K562 (cell line): Measurements from ENCODE around the gene HEPACAM. TPM values are rescaled to one million over a fixed set of nuclear protein-coding genes. Genes with fewer than 3 reads are reported as not detected.

Source experiments
- CBX5 ChIP-seq: IDR thresholded peaks from 2 replicates; pipeline ENCODE4 v1.6.1; 2014; ENCODE audit warnings: low read depth, borderline replicate concordance
- CC2D1A ChIP-seq: fragments of 450-650 bp; IDR thresholded peaks from 2 replicates; pipeline ENCODE4 v1.6.1; 2017; ENCODE audit warnings: mild to moderate bottlenecking
- EHMT2 ChIP-seq: fragments of 450-650 bp; IDR thresholded peaks from 2 replicates; pipeline ENCODE4 v1.6.1; 2018; ENCODE audit warnings: antibody characterized with exemption
- HEY1 ChIP-seq: fragments of 250-450 bp; sonication (Bioruptor Pico); IDR thresholded peaks from 2 replicates; pipeline ENCODE4 v1.5.0; 2020; ENCODE audit warnings: mild to moderate bottlenecking, moderate library complexity, borderline replicate concordance
- KDM4B ChIP-seq, 2 experiments: fragments of 450-650 bp in 1 of 2; sonication (generic) in 1 of 2; IDR thresholded peaks; 2 replicates each; pipeline ENCODE4 v1.6.1; 2016 to 2017; ENCODE audit warnings: borderline replicate concordance in 2 of 2, antibody characterized with exemption in 1 of 2, low read depth in 1 of 2, mild to moderate bottlenecking in 1 of 2
- KLF13 ChIP-seq: fragments of 450-650 bp; IDR thresholded peaks from 2 replicates; pipeline ENCODE4 v1.6.1; 2016; ENCODE audit warnings: missing genetic modification characterization, low read depth, mild to moderate bottlenecking, missing compliant biosample characterization, moderate library complexity, borderline replicate concordance
- PCBP1 ChIP-seq: fragments of 200-400 bp; formaldehyde crosslinking; IDR thresholded peaks from 2 replicates; pipeline ENCODE4 v1.6.1; 2018; ENCODE audit warnings: mild to moderate bottlenecking, low read depth, low read length; ENCODE audit not compliant: poor library complexity, severe bottlenecking
- SETDB1 ChIP-seq: IDR thresholded peaks from one replicate; pipeline ENCODE4 v1.6.1; 2012; ENCODE audit warnings: low read length, control low read depth, inconsistent platforms
- TCF3 ChIP-seq: sonication (generic); formaldehyde crosslinking; IDR thresholded peaks from 2 replicates; pipeline ENCODE4 v1.4.0; 2020; ENCODE audit warnings: mild to moderate bottlenecking, missing genetic modification reagents
- ZFPM2 ChIP-seq: fragments of 250-450 bp; sonication (Bioruptor Pico); IDR thresholded peaks from 2 replicates; pipeline ENCODE4 v1.5.1; 2022; ENCODE audit warnings: mild to moderate bottlenecking
- ZNF133 ChIP-seq: fragments of 250-450 bp; sonication (Bioruptor Pico); IDR thresholded peaks from 2 replicates; pipeline ENCODE4 v1.4.0; 2020; ENCODE audit warnings: mild to moderate bottlenecking
- polyA plus RNA-seq, 8 experiments: library from polyadenylated mRNA; depleted of rRNA in 4 of 8; stranded (reverse) in 5 of 8; unstranded in 3 of 8; fragments of >200 nt; fragmentation: Nextera tagmentation in 2 of 8; fragmentation: Illumina TruSeq in 1 of 8; extraction: Ambion mirVana in 2 of 8; extraction: Trizol in 1 of 8; gene quantifications; 2 replicates each; pipeline versions ENCODE4 v1.2.1 to v1.2.3, GENCODE V29; 2011 to 2014; ENCODE audit warnings: inconsistent platforms in 1 of 8, missing spikeins in 1 of 8
- total RNA-seq, 7 experiments: library from RNA; depleted of rRNA in 6 of 7; stranded (reverse); fragments of >200 nt in 6 of 7; fragmentation: Illumina TruSeq in 2 of 7; extraction: Trizol in 2 of 7; gene quantifications; 2 replicates each; pipeline versions ENCODE4 v1.2.1 to v1.2.3, GENCODE V29; 2011 to 2021; ENCODE audit warnings: low replicate concordance in 1 of 7
- TF ChIP-seq, protein P1 (sequence below): fragments of 450-650 bp; formaldehyde crosslinking; IDR thresholded peaks from 2 replicates; pipeline ENCODE4 v1.4.0; 2020; ENCODE audit warnings: mild to moderate bottlenecking, mixed read lengths
- TF ChIP-seq, protein P2 (sequence below): fragments of 450-650 bp; IDR thresholded peaks from 2 replicates; pipeline ENCODE4 v1.6.1; 2016; ENCODE audit warnings: missing biosample characterization, missing genetic modification characterization
- TF ChIP-seq, protein P3 (sequence below): fragments of 250-450 bp; sonication (Bioruptor Pico); IDR thresholded peaks from 2 replicates; pipeline ENCODE4 v1.9.0; 2021; ENCODE audit warnings: mild to moderate bottlenecking, inconsistent platforms
- TF ChIP-seq, protein P4 (sequence below): sonication (generic); IDR thresholded peaks from 2 replicates; pipeline ENCODE4 v1.6.1; 2016

Gene HEPACAM
- total and polyA plus RNA-seq, 9 of the 15 experiments (the other 6 are each of a cell fraction or from before 2014, with no cell fraction given): not detected

DNA sequence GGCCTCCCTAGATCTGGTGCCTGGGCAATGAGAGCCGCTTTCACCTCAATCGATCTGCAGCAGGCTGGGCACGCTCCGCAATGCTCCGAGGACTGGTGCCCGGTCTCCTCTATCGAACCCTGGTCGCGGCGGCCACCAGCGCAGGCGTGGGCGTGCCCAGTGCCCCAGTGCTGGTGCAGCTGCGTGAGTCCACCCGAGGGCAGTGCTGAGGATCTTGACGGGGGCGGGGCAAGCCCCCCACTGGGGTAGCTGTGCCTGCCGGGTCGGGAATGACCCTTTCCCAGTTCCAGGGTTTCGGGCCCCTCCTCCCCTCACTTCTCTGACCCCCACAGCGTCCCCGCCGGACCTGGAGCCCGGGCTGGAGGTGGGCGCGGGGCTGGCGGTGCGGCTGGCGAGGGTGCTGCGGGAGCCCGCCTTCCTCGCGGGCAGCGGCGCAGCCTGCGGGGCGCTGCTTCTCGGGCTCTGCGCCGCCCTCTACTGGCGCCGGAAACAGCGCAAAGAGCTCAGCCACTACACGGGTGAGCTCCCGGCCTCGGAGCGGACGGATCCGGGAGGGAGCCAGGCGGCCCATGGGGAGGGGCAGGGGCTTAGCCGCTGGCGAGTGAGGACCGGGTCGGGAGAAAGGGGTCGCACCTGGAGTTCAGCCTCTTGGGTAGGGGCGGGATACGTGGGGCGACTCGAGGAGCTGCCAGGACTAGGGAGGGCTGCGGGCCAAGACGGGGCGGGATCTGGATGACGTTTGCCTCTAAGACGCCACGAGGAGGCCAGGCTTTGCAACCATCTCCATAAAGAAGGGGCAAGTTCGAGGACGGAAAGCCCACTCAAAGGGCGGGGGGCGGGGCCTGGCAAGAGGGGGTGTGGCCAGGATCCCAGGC, 59.7 kb downstream of the HEPACAM start (continued):
- TF ChIP-seq, protein P1, sequence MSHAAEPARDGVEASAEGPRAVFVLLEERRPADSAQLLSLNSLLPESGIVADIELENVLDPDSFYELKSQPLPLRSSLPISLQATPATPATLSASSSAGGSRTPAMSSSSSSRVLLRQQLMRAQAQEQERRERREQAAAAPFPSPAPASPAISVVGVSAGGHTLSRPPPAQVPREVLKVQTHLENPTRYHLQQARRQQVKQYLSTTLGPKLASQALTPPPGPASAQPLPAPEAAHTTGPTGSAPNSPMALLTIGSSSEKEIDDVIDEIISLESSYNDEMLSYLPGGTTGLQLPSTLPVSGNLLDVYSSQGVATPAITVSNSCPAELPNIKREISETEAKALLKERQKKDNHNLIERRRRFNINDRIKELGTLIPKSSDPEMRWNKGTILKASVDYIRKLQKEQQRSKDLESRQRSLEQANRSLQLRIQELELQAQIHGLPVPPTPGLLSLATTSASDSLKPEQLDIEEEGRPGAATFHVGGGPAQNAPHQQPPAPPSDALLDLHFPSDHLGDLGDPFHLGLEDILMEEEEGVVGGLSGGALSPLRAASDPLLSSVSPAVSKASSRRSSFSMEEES (CRISPR knock-in tag): no peak
- no peak for TF ChIP-seq PCBP1
- TF ChIP-seq, protein P2, sequence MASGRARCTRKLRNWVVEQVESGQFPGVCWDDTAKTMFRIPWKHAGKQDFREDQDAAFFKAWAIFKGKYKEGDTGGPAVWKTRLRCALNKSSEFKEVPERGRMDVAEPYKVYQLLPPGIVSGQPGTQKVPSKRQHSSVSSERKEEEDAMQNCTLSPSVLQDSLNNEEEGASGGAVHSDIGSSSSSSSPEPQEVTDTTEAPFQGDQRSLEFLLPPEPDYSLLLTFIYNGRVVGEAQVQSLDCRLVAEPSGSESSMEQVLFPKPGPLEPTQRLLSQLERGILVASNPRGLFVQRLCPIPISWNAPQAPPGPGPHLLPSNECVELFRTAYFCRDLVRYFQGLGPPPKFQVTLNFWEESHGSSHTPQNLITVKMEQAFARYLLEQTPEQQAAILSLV (tag): no peak
- TF ChIP-seq ZFPM2: 0 out of 2 replicates have a peak, but pooled peaks have one; percentile 10
- no peak for TF ChIP-seq KDM4B (IDR thresholded peaks at IDR 0.05; ENCODE audit: borderline replicate concordance in 2 of 2, low read depth in 1 of 2)
- 0 out of 2 replicates have a peak, but pooled peaks have one; percentile 24 for TF ChIP-seq EHMT2
- TF ChIP-seq KLF13 (tag): no peak
- no peak for TF ChIP-seq ZNF133
- no peak for TF ChIP-seq TCF3 (CRISPR knock-in tag)
- no peak for TF ChIP-seq HEY1 (CRISPR knock-in tag)
- TF ChIP-seq CBX5: 0 out of 2 replicates have a peak, but pooled peaks have one; percentile 9
- no peak for TF ChIP-seq CC2D1A
- no peak for TF ChIP-seq SETDB1
- TF ChIP-seq, protein P3, sequence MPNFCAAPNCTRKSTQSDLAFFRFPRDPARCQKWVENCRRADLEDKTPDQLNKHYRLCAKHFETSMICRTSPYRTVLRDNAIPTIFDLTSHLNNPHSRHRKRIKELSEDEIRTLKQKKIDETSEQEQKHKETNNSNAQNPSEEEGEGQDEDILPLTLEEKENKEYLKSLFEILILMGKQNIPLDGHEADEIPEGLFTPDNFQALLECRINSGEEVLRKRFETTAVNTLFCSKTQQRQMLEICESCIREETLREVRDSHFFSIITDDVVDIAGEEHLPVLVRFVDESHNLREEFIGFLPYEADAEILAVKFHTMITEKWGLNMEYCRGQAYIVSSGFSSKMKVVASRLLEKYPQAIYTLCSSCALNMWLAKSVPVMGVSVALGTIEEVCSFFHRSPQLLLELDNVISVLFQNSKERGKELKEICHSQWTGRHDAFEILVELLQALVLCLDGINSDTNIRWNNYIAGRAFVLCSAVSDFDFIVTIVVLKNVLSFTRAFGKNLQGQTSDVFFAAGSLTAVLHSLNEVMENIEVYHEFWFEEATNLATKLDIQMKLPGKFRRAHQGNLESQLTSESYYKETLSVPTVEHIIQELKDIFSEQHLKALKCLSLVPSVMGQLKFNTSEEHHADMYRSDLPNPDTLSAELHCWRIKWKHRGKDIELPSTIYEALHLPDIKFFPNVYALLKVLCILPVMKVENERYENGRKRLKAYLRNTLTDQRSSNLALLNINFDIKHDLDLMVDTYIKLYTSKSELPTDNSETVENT (CRISPR knock-in tag): no peak
- TF ChIP-seq, protein P4, sequence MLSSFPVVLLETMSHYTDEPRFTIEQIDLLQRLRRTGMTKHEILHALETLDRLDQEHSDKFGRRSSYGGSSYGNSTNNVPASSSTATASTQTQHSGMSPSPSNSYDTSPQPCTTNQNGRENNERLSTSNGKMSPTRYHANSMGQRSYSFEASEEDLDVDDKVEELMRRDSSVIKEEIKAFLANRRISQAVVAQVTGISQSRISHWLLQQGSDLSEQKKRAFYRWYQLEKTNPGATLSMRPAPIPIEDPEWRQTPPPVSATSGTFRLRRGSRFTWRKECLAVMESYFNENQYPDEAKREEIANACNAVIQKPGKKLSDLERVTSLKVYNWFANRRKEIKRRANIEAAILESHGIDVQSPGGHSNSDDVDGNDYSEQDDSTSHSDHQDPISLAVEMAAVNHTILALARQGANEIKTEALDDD: no peak
